HL-60 (cell line): Measurements from ENCODE around the gene TRNP1.

ENCODE experiments used
- DNase-seq, 2 experiments: peaks; one replicate each; pipeline ENCODE4 v3.0.0-alpha.2; 2010 to 2020; ENCODE audit warnings: low read depth in 1 of 2, low spot score in 1 of 2
- H3K27ac ChIP-seq: fragments of 250-450 bp; sonication (Bioruptor Pico); replicated peaks from 2 replicates; pipeline ENCODE4 v1.5.1; 2020; ENCODE audit warnings: mild to moderate bottlenecking, moderate library complexity
- H3K27me3 ChIP-seq: fragments of 250-450 bp; sonication (Bioruptor Pico); 2 replicates; pipeline ENCODE4 v1.5.1; 2021; ENCODE audit warnings: mild to moderate bottlenecking, moderate library complexity; ENCODE audit not compliant: insufficient read depth, poor library complexity, severe bottlenecking
- H3K4me3 ChIP-seq: replicated peaks from 2 replicates; pipeline ENCODE4 v1.5.1; 2011; ENCODE audit warnings: mild to moderate bottlenecking, control low read depth, low read length; ENCODE audit not compliant: insufficient read depth
- GABPA ChIP-seq: IDR thresholded peaks from 2 replicates; pipeline ENCODE4 v1.6.1; 2012; ENCODE audit warnings: low read depth
- POLR2AphosphoS5 ChIP-seq: IDR thresholded peaks from 2 replicates; pipeline ENCODE4 v1.6.1; 2012; ENCODE audit warnings: low read depth
- SPI1 ChIP-seq: IDR thresholded peaks from 2 replicates; pipeline ENCODE4 v1.6.1; 2012; ENCODE audit warnings: low read depth, mild to moderate bottlenecking, borderline replicate concordance
- TF ChIP-seq, protein P1 (sequence below): IDR thresholded peaks from one replicate; pipeline ENCODE4 v1.5.1; 2011; ENCODE audit warnings: low read length, control low read depth, inconsistent platforms; ENCODE audit not compliant: insufficient read depth
- TF ChIP-seq, protein P2 (sequence below): IDR thresholded peaks from 2 replicates; pipeline ENCODE4 v1.6.1; 2012; ENCODE audit warnings: low read depth; ENCODE audit not compliant: insufficient replicate concordance

Gene TRNP1

DNA sequence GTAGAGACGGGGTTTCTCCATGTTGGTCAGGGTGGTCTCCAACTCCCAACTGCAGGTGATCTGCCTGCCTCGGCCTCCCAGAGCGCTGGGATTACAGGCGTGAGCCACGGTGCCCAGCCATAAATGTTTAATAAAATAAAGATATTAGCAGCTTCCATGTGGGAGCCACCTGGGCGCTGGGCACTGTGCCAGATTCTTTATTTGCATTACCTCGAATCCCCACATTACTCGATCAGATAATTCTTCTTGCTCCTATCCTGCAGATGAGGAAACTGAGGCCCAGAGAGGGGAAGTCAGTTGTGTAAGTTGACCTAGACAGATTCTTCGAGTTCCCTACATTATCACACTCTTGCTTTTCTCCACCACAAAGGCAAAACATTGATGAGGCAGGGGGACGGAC is 44.0 kb downstream of the TRNP1 start:
- H3K27ac ChIP-seq, result no peak overlapping the region
- DNase-seq, result no peak
- no peak overlapping the region for H3K4me3 ChIP-seq
- TF ChIP-seq, protein P1, sequence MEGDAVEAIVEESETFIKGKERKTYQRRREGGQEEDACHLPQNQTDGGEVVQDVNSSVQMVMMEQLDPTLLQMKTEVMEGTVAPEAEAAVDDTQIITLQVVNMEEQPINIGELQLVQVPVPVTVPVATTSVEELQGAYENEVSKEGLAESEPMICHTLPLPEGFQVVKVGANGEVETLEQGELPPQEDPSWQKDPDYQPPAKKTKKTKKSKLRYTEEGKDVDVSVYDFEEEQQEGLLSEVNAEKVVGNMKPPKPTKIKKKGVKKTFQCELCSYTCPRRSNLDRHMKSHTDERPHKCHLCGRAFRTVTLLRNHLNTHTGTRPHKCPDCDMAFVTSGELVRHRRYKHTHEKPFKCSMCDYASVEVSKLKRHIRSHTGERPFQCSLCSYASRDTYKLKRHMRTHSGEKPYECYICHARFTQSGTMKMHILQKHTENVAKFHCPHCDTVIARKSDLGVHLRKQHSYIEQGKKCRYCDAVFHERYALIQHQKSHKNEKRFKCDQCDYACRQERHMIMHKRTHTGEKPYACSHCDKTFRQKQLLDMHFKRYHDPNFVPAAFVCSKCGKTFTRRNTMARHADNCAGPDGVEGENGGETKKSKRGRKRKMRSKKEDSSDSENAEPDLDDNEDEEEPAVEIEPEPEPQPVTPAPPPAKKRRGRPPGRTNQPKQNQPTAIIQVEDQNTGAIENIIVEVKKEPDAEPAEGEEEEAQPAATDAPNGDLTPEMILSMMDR, result no peak
- TF ChIP-seq, protein P2, sequence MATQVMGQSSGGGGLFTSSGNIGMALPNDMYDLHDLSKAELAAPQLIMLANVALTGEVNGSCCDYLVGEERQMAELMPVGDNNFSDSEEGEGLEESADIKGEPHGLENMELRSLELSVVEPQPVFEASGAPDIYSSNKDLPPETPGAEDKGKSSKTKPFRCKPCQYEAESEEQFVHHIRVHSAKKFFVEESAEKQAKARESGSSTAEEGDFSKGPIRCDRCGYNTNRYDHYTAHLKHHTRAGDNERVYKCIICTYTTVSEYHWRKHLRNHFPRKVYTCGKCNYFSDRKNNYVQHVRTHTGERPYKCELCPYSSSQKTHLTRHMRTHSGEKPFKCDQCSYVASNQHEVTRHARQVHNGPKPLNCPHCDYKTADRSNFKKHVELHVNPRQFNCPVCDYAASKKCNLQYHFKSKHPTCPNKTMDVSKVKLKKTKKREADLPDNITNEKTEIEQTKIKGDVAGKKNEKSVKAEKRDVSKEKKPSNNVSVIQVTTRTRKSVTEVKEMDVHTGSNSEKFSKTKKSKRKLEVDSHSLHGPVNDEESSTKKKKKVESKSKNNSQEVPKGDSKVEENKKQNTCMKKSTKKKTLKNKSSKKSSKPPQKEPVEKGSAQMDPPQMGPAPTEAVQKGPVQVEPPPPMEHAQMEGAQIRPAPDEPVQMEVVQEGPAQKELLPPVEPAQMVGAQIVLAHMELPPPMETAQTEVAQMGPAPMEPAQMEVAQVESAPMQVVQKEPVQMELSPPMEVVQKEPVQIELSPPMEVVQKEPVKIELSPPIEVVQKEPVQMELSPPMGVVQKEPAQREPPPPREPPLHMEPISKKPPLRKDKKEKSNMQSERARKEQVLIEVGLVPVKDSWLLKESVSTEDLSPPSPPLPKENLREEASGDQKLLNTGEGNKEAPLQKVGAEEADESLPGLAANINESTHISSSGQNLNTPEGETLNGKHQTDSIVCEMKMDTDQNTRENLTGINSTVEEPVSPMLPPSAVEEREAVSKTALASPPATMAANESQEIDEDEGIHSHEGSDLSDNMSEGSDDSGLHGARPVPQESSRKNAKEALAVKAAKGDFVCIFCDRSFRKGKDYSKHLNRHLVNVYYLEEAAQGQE, result no peak
- TF ChIP-seq SPI1 (no peak), GABPA (no peak), POLR2AphosphoS5 (no peak)
- H3K27me3 ChIP-seq, result no peaks in the 10 kb centered on the region

DNA sequence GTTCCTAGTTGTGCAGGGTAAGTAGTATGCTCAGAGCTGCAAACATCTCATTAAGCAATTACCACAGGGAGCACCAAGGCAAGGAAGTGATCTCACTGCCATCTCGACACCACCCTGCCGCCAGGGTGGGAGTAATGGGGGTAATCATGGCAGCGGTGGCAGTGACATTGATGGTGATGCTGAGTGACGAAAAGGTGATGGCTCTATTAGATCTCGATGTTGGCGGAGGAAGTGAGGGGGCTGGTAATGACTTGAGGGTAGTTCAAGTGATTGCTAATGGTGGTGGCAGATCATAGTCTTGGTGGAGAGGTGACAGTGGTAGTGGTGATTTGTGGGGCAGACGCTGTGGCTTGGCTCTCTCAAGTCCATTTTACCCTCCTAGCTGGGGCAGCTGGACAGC is 44.5 kb downstream of the TRNP1 start:
- H3K27me3 ChIP-seq, result no peaks in the 10 kb centered on the region
- no peak for TF ChIP-seq POLR2AphosphoS5
- TF ChIP-seq SPI1, result no peak
- TF ChIP-seq, protein P2, result no peak
- TF ChIP-seq, protein P1, result no peak
- TF ChIP-seq GABPA, result no peak
- H3K4me3 ChIP-seq, result no peak overlapping the region
- no peak overlapping the region for H3K27ac ChIP-seq
- DNase-seq, result peak in 1 of 2 experiments; percentile 45

DNA sequence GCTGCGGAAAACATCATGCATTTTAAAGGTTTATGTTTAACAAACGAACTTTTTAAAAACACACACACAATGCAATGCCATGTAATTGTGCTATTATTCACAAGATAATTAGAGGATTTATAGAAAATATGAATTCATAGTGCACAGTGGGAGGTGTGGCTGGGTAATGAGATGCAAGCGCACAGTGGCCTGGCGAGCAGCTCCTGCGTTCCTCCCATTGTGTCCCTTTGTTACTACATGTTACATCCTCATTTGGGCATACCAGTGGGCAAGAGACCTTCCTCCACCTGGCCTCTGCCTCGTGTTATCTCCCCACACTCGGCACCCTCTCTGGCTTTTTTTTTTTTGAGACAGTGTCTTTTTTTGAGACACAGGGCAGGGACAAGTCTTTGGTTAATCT is 49.2 kb downstream of the TRNP1 start:
- TF ChIP-seq, protein P1, result no peak
- TF ChIP-seq, protein P2, result no peak
- no peak for TF ChIP-seq GABPA
- H3K4me3 ChIP-seq, result no peak overlapping the region
- H3K27me3 ChIP-seq, result no peaks in the 10 kb centered on the region
- H3K27ac ChIP-seq, result no peak overlapping the region
- no peak for DNase-seq
